HUDEP-2 (cell line): ENCODE results near the gene BLNK.
"Not testable (repeated sequence)": the region's sequence is repeated elsewhere in the genome, so short reads cannot be mapped to it uniquely, and the experiment has no call there.

Experiments
- DNase-seq, 76 experiments: peaks; one replicate each; lab custom pipeline; 2025; ENCODE audit not compliant: unreplicated experiment in 76 of 76; lab: John Stamatoyannopoulos, UW

BLNK gene

GRCh38 chr10:96230527-96230926, 40.8 kb downstream of the BLNK start:
- no peak for DNase-seq

GRCh38 chr10:96229568-96230030, 41.8 kb downstream of the BLNK start:
- DNase-seq, result peak in 62 of 76 experiments; percentile 2 to 75 (median 44)

GRCh38 chr10:96228408-96228994, 42.9 kb downstream of the BLNK start:
- DNase-seq, result no peak

- no peak for DNase-seq
Measured at GRCh38 chr10:96227206-96227605, 44.2 kb downstream of the BLNK start.

GRCh38 chr10:96225119-96225518, 46.2 kb downstream of the BLNK start:
- DNase-seq, result no peak

GRCh38 chr10:96222908-96223307, 48.5 kb downstream of the BLNK start:
- no peak for DNase-seq

- DNase-seq, result no peak
Measured at GRCh38 chr10:96222441-96222840, 48.9 kb downstream of the BLNK start.

- DNase-seq, result no peak
Measured at GRCh38 chr10:96218826-96219225, 52.5 kb downstream of the BLNK start.

GRCh38 chr10:96217711-96218110, 53.7 kb downstream of the BLNK start:
- no peak for DNase-seq

- DNase-seq, result no peak
Measured at GRCh38 chr10:96216775-96217174, 54.6 kb downstream of the BLNK start.

- no peak for DNase-seq
Measured at GRCh38 chr10:96212911-96213310, 58.5 kb downstream of the BLNK start.

- DNase-seq, result no peak
Measured at GRCh38 chr10:96211764-96212163, 59.6 kb downstream of the BLNK start.

- DNase-seq, result no peak
Measured at GRCh38 chr10:96208946-96209345, 62.4 kb downstream of the BLNK start.

- no peak for DNase-seq
Measured at GRCh38 chr10:96208271-96208670, 63.1 kb downstream of the BLNK start.

- DNase-seq, result no peak
Measured at GRCh38 chr10:96205580-96205979, 65.8 kb downstream of the BLNK start.

- no peak for DNase-seq
Measured at GRCh38 chr10:96201525-96201924, 69.8 kb downstream of the BLNK start.

- DNase-seq, result not testable (repeated sequence)
Measured at GRCh38 chr10:96189505-96189904, 81.9 kb downstream of the BLNK start.

- DNase-seq, result no peak
Measured at GRCh38 chr10:96188916-96189315, 82.5 kb downstream of the BLNK start.

- DNase-seq, result no peak
Measured at GRCh38 chr10:96188421-96188820, 82.9 kb downstream of the BLNK start.

- no peak for DNase-seq
Measured at GRCh38 chr10:96176985-96177384, 94.4 kb downstream of the BLNK start.

- DNase-seq, result no peak
Measured at GRCh38 chr10:96172666-96173065, 98.7 kb downstream of the BLNK start.

GRCh38 chr10:96170230-96170629, 101.1 kb downstream of the BLNK start:
- no peak for DNase-seq

GRCh38 chr10:96168546-96168945, 102.8 kb downstream of the BLNK start:
- no peak for DNase-seq
